H9 (cell line): ENCODE results near the gene ITPR3. TPM values are rescaled to one million over a fixed set of nuclear protein-coding genes. Genes with fewer than 3 reads are reported as not detected.

Experiments used
- DNase-seq: peaks from one replicate; pipeline ENCODE4 v3.0.0-alpha.2; 2017
- H2AFZ ChIP-seq: one replicate; pipeline ENCODE4 v1.6.1; 2013; ENCODE audit warnings: mild to moderate bottlenecking, low read length, control low read depth, moderate library complexity
- H2AK5ac ChIP-seq: 2 replicates; pipeline ENCODE4 v1.6.1; 2013; ENCODE audit warnings: low read length, control low read depth, mixed read lengths; ENCODE audit not compliant: insufficient read length
- H2BK120ac ChIP-seq: one replicate; pipeline ENCODE4 v1.6.1; 2013; ENCODE audit warnings: low read depth, mild to moderate bottlenecking, low read length, control low read depth, inconsistent platforms; ENCODE audit not compliant: poor library complexity, severe bottlenecking
- H2BK12ac ChIP-seq: 2 replicates; pipeline ENCODE4 v1.6.1; 2013; ENCODE audit warnings: low read length, control low read depth, mixed read lengths, low read depth; ENCODE audit not compliant: insufficient read length
- H2BK15ac ChIP-seq: 2 replicates; pipeline ENCODE4 v1.6.1; 2013; ENCODE audit warnings: low read depth, low read length, control low read depth
- H2BK20ac ChIP-seq: one replicate; pipeline ENCODE4 v1.6.1; 2013; ENCODE audit warnings: low read depth, mild to moderate bottlenecking, low read length, control low read depth, inconsistent platforms; ENCODE audit not compliant: poor library complexity, severe bottlenecking
- H2BK5ac ChIP-seq: 2 replicates; pipeline ENCODE4 v1.6.1; 2013; ENCODE audit warnings: low read length, control low read depth, mixed read lengths; ENCODE audit not compliant: insufficient read length
- H3K14ac ChIP-seq: 2 replicates; pipeline ENCODE4 v1.6.1; 2013; ENCODE audit warnings: low read length, control low read depth; ENCODE audit not compliant: insufficient read depth
- H3K18ac ChIP-seq: 2 replicates; pipeline ENCODE4 v1.6.1; 2013; ENCODE audit warnings: low read depth, mild to moderate bottlenecking, mixed read lengths, low read length, control low read depth; ENCODE audit not compliant: insufficient read length
- H3K23ac ChIP-seq: 2 replicates; pipeline ENCODE4 v1.6.1; 2013; ENCODE audit warnings: low read length, control low read depth, mixed read lengths, low read depth; ENCODE audit not compliant: insufficient read length
- H3K23me2 ChIP-seq: 2 replicates; pipeline ENCODE4 v1.6.1; 2013; ENCODE audit warnings: low read depth, mild to moderate bottlenecking, mixed read lengths, low read length, control low read depth; ENCODE audit not compliant: insufficient read length, poor library complexity, severe bottlenecking
- H3K27ac ChIP-seq: 2 replicates; pipeline ENCODE4 v1.5.1; 2013; ENCODE audit warnings: low read length, control low read depth, mixed read lengths, low read depth; ENCODE audit not compliant: insufficient read length
- H3K27me3 ChIP-seq: 2 replicates; pipeline ENCODE4 v1.6.1; 2013; ENCODE audit warnings: low read length, control low read depth, inconsistent platforms; ENCODE audit not compliant: insufficient read depth
- H3K4ac ChIP-seq: 2 replicates; pipeline ENCODE4 v1.6.1; 2013; ENCODE audit warnings: low read depth, mild to moderate bottlenecking, control low read depth, inconsistent platforms, low read length, moderate library complexity
- H3K4me1 ChIP-seq: 2 replicates; pipeline ENCODE4 v1.6.1; 2013; ENCODE audit warnings: low read length, control low read depth, inconsistent platforms; ENCODE audit not compliant: insufficient read depth
- H3K4me2 ChIP-seq: 2 replicates; pipeline ENCODE4 v1.6.1; 2013; ENCODE audit warnings: low read length, control low read depth, mixed read lengths; ENCODE audit not compliant: insufficient read length, insufficient read depth
- H3K56ac ChIP-seq: 2 replicates; pipeline ENCODE4 v1.6.1; 2013; ENCODE audit warnings: low read depth, mild to moderate bottlenecking, mixed read lengths, low read length, control low read depth; ENCODE audit not compliant: insufficient read length
- H3K79me1 ChIP-seq: 2 replicates; pipeline ENCODE4 v1.6.1; 2013; ENCODE audit warnings: low read depth, mild to moderate bottlenecking, moderate library complexity, low read length, control low read depth, inconsistent platforms; ENCODE audit not compliant: insufficient read depth, poor library complexity, severe bottlenecking
- H3K79me2 ChIP-seq: 2 replicates; pipeline ENCODE4 v1.6.1; 2013; ENCODE audit warnings: low read length, control low read depth, inconsistent platforms; ENCODE audit not compliant: insufficient read depth
- H3K9ac ChIP-seq: 2 replicates; pipeline ENCODE4 v1.6.1; 2013; ENCODE audit warnings: low read length, control low read depth, mixed read lengths; ENCODE audit not compliant: insufficient read length; ENCODE audit errors: extremely low read depth
- H3K9me3 ChIP-seq: one replicate; pipeline ENCODE4 v1.6.1; 2013; ENCODE audit warnings: low read depth, low read length, inconsistent platforms; ENCODE audit not compliant: control insufficient read depth
- H3T11ph ChIP-seq: one replicate; pipeline ENCODE4 v1.6.1; 2013; ENCODE audit warnings: mild to moderate bottlenecking, low read length, control low read depth, inconsistent platforms
- H4K20me1 ChIP-seq: one replicate; pipeline ENCODE4 v1.6.1; 2013; ENCODE audit not compliant: control insufficient read depth, insufficient read length, insufficient read depth
- H4K5ac ChIP-seq: 2 replicates; pipeline ENCODE4 v1.6.1; 2013; ENCODE audit warnings: low read depth, mild to moderate bottlenecking, mixed read lengths, low read length, control low read depth; ENCODE audit not compliant: insufficient read length
- H4K8ac ChIP-seq: replicated peaks from 2 replicates; pipeline ENCODE4 v1.6.1; 2013; ENCODE audit warnings: low read length, control low read depth, mixed read lengths, low read depth; ENCODE audit not compliant: insufficient read length
- H4K91ac ChIP-seq: 2 replicates; pipeline ENCODE4 v1.6.1; 2013; ENCODE audit warnings: low read depth, mild to moderate bottlenecking, moderate library complexity, mixed read lengths, low read length, control low read depth; ENCODE audit not compliant: insufficient read length
- H3K27ac Mint-ChIP-seq, 3 experiments: 2 replicates in 2 of 3; 3 replicates in 1 of 3; pipeline ENCODE4 v1.8.0; 2020 to 2021; ENCODE audit warnings: mixed read lengths in 3 of 3, mild to moderate bottlenecking in 1 of 3, moderate library complexity in 1 of 3
- H3K27me3 Mint-ChIP-seq: 2 replicates; pipeline ENCODE4 v1.8.0; 2021; ENCODE audit warnings: low read depth, mild to moderate bottlenecking, moderate library complexity, mixed read lengths
- H3K36me3 Mint-ChIP-seq, 3 experiments: 2 replicates in 2 of 3; 3 replicates in 1 of 3; pipeline ENCODE4 v1.8.0; 2020 to 2021; ENCODE audit warnings: low read depth in 3 of 3, mixed read lengths in 3 of 3; ENCODE audit not compliant: insufficient read depth in 1 of 3
- H3K4me1 Mint-ChIP-seq, 2 experiments: 2 replicates each; pipeline ENCODE4 v1.8.0; 2020; ENCODE audit warnings: mixed read lengths in 2 of 2
- H3K4me3 Mint-ChIP-seq, 2 experiments: 2 replicates in 1 of 2; 3 replicates in 1 of 2; pipeline ENCODE4 v1.8.0; 2020 to 2021; ENCODE audit warnings: mild to moderate bottlenecking in 2 of 2, mixed read lengths in 2 of 2, moderate library complexity in 1 of 2
- H3K9me3 Mint-ChIP-seq, 2 experiments: 2 replicates in 1 of 2; 3 replicates in 1 of 2; pipeline ENCODE4 v1.8.0; 2020; ENCODE audit warnings: mild to moderate bottlenecking in 2 of 2, mixed read lengths in 2 of 2, moderate library complexity in 1 of 2
- CTCF ChIP-seq: fragments of 200-600 bp; sonication (generic); conservative IDR thresholded peaks from 3 replicates; pipeline ENCODE4 v1.8.0; 2021; ENCODE audit warnings: antibody characterized with exemption, mild to moderate bottlenecking
- WGBS: extraction: QIAGEN DNeasy Blood & Tissue Kit; methylation state at CpG from one replicate; pipeline ENCODE4 v1.1.7; 2013; ENCODE audit warnings: missing lambda C conversion rate, low lambda C conversion rate, mixed read lengths; ENCODE audit not compliant: insufficient read length; ENCODE audit errors: extremely low coverage; 5-methylcytosine and 5-hydroxymethylcytosine counted together
- total RNA-seq: library from RNA; stranded (reverse); gene quantifications from 2 replicates; pipeline ENCODE4 v1.2.1, GENCODE V29; 2021

ITPR3 gene
- total RNA-seq, 1 experiment from 2014 or later, result 40.3 TPM

GRCh38 chr6:33600761-33601160 lies 20.4 kb upstream of the ITPR3 start:
- Histone ChIP-seq H3K4ac (no peak overlapping the region), H2BK15ac (no peak overlapping the region), H3K79me2 (no peaks in the 10 kb centered on the region), H3K18ac (no peak overlapping the region), H4K20me1 (no peaks in the 10 kb centered on the region), H3K27me3 (no peaks in the 10 kb centered on the region; the same call in 1 of the 2 replicates), H3K79me1 (no peaks in the 10 kb centered on the region), H2BK5ac (no peak overlapping the region), H2AK5ac (no peak overlapping the region), H3K9me3 (no peaks in the 10 kb centered on the region), H3K56ac (no peak overlapping the region), H4K5ac (no peak overlapping the region), H2AFZ (no peak overlapping the region), H3K4me2 (no peak overlapping the region), H3K4me1 (no peaks in the 10 kb centered on the region), H3T11ph (no peak overlapping the region), H4K91ac (no peak overlapping the region), H2BK12ac (no peak overlapping the region), H2BK20ac (no peak overlapping the region), H3K27ac (no peak overlapping the region), H3K23ac (no peak overlapping the region), H2BK120ac (no peak overlapping the region), H3K9ac (no peak overlapping the region), H3K14ac (no peak overlapping the region), H4K8ac (no peak overlapping the region), H3K23me2 (no peaks in the 10 kb centered on the region)
- Mint-ChIP-seq H3K36me3 (peaks cover 0 to 7% (median 5%) of the 10 kb centered on the region in 3 experiments; a peak in 3 of 7 replicates), H3K27ac (no peak overlapping the region), H3K27me3 (peaks cover 10% of the 10 kb centered on the region), H3K4me1 (peaks cover 7 to 9% of the 10 kb centered on the region in 2 experiments), H3K9me3 (peaks cover 7 to 8% of the 10 kb centered on the region in 2 experiments), H3K4me3 (no peak overlapping the region)
- WGBS, result no CpG with 5 or more reads among the region's 6 CpGs
- no peak for TF ChIP-seq CTCF
- DNase-seq, result peak; percentile 19
